ENCODE measurements around the gene CEND1.

Gene CEND1

GRCh38 chr11:774873-775592, 14.9 kb downstream of the CEND1 start:
- Histone ChIP-seq H3K4me1 (ENCODE audit: insufficient read depth, low read length) (peaks cover 41% of the 10 kb centered on the region), H3K4me2 (ENCODE audit: insufficient read depth, low read length) (peak overlapping the region; percentile 89; the same call in 1 of the 2 replicates), H2AFZ (ENCODE audit: low read depth, low read length) (no peak overlapping the region), H3K27ac (ENCODE audit: low read length) (no peak overlapping the region), H3K36me3 (ENCODE audit: insufficient read depth, low read length) (peaks cover 66% of the 10 kb centered on the region), H3K4me3 (ENCODE audit: low read depth in 1 of 2, low read length in 2 of 2) (0 out of 4 replicates have a peak overlapping the region, but pooled peaks of 1 of the 2 experiments have one; percentile 8), H3K9ac (ENCODE audit: low read depth, low read length) (peak overlapping the region; percentile 21; the same call in 1 of the 2 replicates), H3K79me2 (ENCODE audit: insufficient read depth, low read length) (peaks cover 84% of the 10 kb centered on the region), H3K9me3 (ENCODE audit: insufficient read depth, low read length, severe bottlenecking) (no peaks in the 10 kb centered on the region), H3K27me3 (ENCODE audit: insufficient read depth, low read length, poor library complexity) (no peaks in the 10 kb centered on the region), H4K20me1 (ENCODE audit: insufficient read depth, low read length) (peaks cover 69% of the 10 kb centered on the region)
- ATAC-seq (ENCODE audit: insufficient read depth, low read depth), result no peak
- TF ChIP-seq CTCF (IDR thresholded peaks at IDR 0.05; ENCODE audit: borderline replicate concordance, extremely low read depth, low read length, poor library complexity, severe bottlenecking) (no peak), EZH2 (IDR thresholded peaks at IDR 0.05; ENCODE audit: borderline replicate concordance, low read depth, low read length, severe bottlenecking) (no peak)
- no peak for DNase-seq

GRCh38 chr11:773830-774229, 16.1 kb downstream of the CEND1 start:
- Histone ChIP-seq H3K27ac (ENCODE audit: low read length) (no peak overlapping the region), H4K20me1 (ENCODE audit: insufficient read depth, low read length) (peaks cover 61% of the 10 kb centered on the region), H3K79me2 (ENCODE audit: insufficient read depth, low read length) (peaks cover 75% of the 10 kb centered on the region), H3K4me3 (ENCODE audit: low read depth in 1 of 2, low read length in 2 of 2) (no peak overlapping the region), H3K9ac (ENCODE audit: low read depth, low read length) (no peak overlapping the region), H3K9me3 (ENCODE audit: insufficient read depth, low read length, severe bottlenecking) (no peaks in the 10 kb centered on the region), H2AFZ (ENCODE audit: low read depth, low read length) (no peak overlapping the region), H3K36me3 (ENCODE audit: insufficient read depth, low read length) (peaks cover 64% of the 10 kb centered on the region), H3K4me1 (ENCODE audit: insufficient read depth, low read length) (peaks cover 29% of the 10 kb centered on the region), H3K4me2 (ENCODE audit: insufficient read depth, low read length) (0 out of 2 replicates have a peak overlapping the region, but pooled peaks have one; percentile 8), H3K27me3 (ENCODE audit: insufficient read depth, low read length, poor library complexity) (no peaks in the 10 kb centered on the region)
- no peak for DNase-seq
- ATAC-seq (ENCODE audit: insufficient read depth, low read depth), result no peak
- TF ChIP-seq CTCF (IDR thresholded peaks at IDR 0.05; ENCODE audit: borderline replicate concordance, extremely low read depth, low read length, poor library complexity, severe bottlenecking) (no peak), EZH2 (IDR thresholded peaks at IDR 0.05; ENCODE audit: borderline replicate concordance, low read depth, low read length, severe bottlenecking) (no peak)

GRCh38 chr11:773425-773824, 16.5 kb downstream of the CEND1 start:
- no peaks in the 10 kb centered on the region for H3K9me3 ChIP-seq (ENCODE audit: insufficient read depth, low read length, severe bottlenecking)
- no peak overlapping the region for H3K4me3 ChIP-seq (ENCODE audit: low read depth in 1 of 2, low read length in 2 of 2)
- DNase-seq (no peak), ATAC-seq (ENCODE audit: insufficient read depth, low read depth) (no peak)
- H3K27me3 ChIP-seq (ENCODE audit: insufficient read depth, low read length, poor library complexity), result no peaks in the 10 kb centered on the region
- H3K4me1 ChIP-seq (ENCODE audit: insufficient read depth, low read length), result peaks cover 25% of the 10 kb centered on the region
- H3K36me3 ChIP-seq (ENCODE audit: insufficient read depth, low read length), result peaks cover 62% of the 10 kb centered on the region
- H3K79me2 ChIP-seq (ENCODE audit: insufficient read depth, low read length), result peaks cover 71% of the 10 kb centered on the region
- no peak overlapping the region for H3K4me2 ChIP-seq (ENCODE audit: insufficient read depth, low read length)
- no peak overlapping the region for H3K9ac ChIP-seq (ENCODE audit: low read depth, low read length)
- TF ChIP-seq EZH2 (IDR thresholded peaks at IDR 0.05; ENCODE audit: borderline replicate concordance, low read depth, low read length, severe bottlenecking) (no peak), CTCF (IDR thresholded peaks at IDR 0.05; ENCODE audit: borderline replicate concordance, extremely low read depth, low read length, poor library complexity, severe bottlenecking) (no peak)
- H3K27ac ChIP-seq (ENCODE audit: low read length), result no peak overlapping the region
- no peak overlapping the region for H2AFZ ChIP-seq (ENCODE audit: low read depth, low read length)
- H4K20me1 ChIP-seq (ENCODE audit: insufficient read depth, low read length), result peaks cover 61% of the 10 kb centered on the region

All from DND-41 (cell line).